GM12891 (cell line): ENCODE measurements around the gene PPIF.

Experiments
- POLR2A ChIP-seq: IDR thresholded peaks from 2 replicates; pipeline ENCODE4 v1.6.1; 2011; ENCODE audit warnings: low read depth, low read length, control low read depth
- POLR2AphosphoS5 ChIP-seq: IDR thresholded peaks from 2 replicates; pipeline ENCODE4 v1.6.1; 2011; ENCODE audit warnings: low read depth, low read length, control low read depth
- SPI1 ChIP-seq: IDR thresholded peaks from 2 replicates; pipeline ENCODE4 v1.6.1; 2011; ENCODE audit warnings: low read depth, low read length, control low read depth
- TAF1 ChIP-seq: IDR thresholded peaks from 2 replicates; pipeline ENCODE4 v1.6.1; 2011; ENCODE audit warnings: low read depth, low read length, control low read depth

DNA sequence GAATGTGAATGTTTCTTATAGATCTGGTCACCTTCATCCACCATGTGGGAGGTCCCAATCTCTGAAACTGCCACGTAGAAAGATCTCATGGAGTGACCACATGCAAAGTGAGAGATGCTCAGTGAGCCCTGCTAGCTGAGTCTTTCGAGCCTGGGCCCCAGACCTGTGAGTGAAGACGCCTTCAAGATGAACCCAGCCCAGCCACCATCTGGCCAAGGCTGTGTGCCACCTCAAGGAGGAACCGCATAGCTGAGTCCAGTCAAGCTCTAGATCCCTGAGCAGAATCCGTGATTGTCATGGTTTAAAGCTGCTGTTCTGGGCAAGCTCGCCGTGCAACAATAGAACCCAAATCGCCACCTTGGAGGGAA lies 20.2 kb upstream of the PPIF start:
- TF ChIP-seq POLR2A (no peak), POLR2AphosphoS5 (no peak), SPI1 (no peak), TAF1 (no peak)
